Measurements from ENCODE around the gene TOR4A.

DNA sequence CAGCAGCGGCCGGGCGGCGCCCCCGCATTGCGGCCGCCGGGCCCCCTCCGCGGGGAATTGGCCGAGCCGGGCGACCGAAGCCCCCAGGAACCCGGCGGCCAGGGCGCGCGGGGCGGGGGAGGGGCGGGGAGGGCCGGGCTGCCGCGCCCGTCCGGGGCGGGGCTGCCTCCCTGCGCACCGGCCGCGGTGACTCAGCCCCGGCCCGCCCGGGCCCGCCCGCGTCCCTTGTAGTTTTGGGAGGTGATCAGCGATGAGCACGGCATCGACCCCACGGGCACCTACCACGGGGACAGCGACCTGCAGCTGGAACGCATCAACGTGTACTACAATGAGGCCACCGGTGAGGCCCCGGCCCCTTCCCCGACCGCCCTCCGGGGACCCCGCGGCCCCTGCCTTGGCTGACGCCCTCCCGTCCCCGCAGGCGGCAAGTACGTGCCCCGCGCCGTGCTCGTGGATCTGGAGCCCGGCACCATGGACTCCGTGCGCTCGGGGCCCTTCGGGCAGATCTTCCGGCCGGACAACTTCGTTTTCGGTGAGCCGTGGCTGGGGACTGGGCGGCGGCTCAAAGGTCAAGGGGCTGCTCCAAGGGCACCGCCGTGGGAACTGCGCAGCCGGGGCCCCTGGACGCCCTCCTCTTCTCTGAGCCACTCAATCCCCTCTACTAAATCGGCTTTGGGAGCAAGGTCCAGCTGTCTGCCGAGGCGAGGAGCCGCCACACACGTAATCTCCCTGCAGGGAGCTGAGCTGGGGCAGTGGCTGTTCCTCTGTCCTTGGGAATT is 35.8 kb upstream of the TOR4A start:
- TF ChIP-seq, protein P1, sequence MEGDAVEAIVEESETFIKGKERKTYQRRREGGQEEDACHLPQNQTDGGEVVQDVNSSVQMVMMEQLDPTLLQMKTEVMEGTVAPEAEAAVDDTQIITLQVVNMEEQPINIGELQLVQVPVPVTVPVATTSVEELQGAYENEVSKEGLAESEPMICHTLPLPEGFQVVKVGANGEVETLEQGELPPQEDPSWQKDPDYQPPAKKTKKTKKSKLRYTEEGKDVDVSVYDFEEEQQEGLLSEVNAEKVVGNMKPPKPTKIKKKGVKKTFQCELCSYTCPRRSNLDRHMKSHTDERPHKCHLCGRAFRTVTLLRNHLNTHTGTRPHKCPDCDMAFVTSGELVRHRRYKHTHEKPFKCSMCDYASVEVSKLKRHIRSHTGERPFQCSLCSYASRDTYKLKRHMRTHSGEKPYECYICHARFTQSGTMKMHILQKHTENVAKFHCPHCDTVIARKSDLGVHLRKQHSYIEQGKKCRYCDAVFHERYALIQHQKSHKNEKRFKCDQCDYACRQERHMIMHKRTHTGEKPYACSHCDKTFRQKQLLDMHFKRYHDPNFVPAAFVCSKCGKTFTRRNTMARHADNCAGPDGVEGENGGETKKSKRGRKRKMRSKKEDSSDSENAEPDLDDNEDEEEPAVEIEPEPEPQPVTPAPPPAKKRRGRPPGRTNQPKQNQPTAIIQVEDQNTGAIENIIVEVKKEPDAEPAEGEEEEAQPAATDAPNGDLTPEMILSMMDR (IDR thresholded peaks at IDR 0.05; ENCODE audit: low read depth, low read length), result no peak
- TF ChIP-seq POLR2A (IDR thresholded peaks at IDR 0.05; ENCODE audit: extremely low read depth, insufficient read length) (no peak), MYC (IDR thresholded peaks at IDR 0.05; ENCODE audit: low read depth, low read length) (no peak)
- TF ChIP-seq, protein P2, sequence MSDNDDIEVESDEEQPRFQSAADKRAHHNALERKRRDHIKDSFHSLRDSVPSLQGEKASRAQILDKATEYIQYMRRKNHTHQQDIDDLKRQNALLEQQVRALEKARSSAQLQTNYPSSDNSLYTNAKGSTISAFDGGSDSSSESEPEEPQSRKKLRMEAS (IDR thresholded peaks at IDR 0.05; ENCODE audit: low read depth, low read length), result no peak
